GM12892 (cell line): ENCODE results near the gene TMEM119.
A peak's percentile ranks its signal among the peaks of the same experiment; 100 is the strongest.

Source experiments
- DNase-seq: peaks from one replicate; pipeline ENCODE4 v3.0.0; 2011; ENCODE audit not compliant: insufficient read length
- FAIRE-seq: peaks from 2 replicates; lab custom pipeline; 2011; peaks lifted over from hg19 to GRCh38; lab: Jason Lieb, UNC
- POLR2A ChIP-seq: IDR thresholded peaks from 2 replicates; pipeline ENCODE4 v1.6.1; 2011; ENCODE audit warnings: low read depth, low read length, control low read depth
- POLR2AphosphoS5 ChIP-seq: IDR thresholded peaks from 2 replicates; pipeline ENCODE4 v1.6.1; 2011; ENCODE audit warnings: low read depth, low read length, control low read depth
- TAF1 ChIP-seq: IDR thresholded peaks from 2 replicates; pipeline ENCODE4 v1.6.1; 2011; ENCODE audit warnings: low read depth, mild to moderate bottlenecking, control low read depth, low read length, borderline replicate concordance

The TMEM119 gene

DNA sequence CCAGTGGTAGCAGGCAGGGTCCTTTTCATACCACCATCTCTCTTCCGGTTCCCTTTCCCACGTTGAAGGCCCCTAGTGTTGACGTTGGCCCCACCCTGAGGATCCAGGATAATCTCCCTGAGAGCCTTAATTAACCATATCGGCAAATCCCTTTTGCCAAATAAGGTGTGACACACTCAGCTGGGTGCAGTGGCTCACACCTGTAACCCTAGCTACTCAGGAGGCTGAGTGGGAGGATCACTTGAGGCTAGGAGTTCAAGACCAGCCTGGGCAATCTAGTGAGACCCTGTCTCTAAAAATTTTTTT, 2.8 kb upstream of the TMEM119 start:
- TF ChIP-seq POLR2A, result no peak
- TF ChIP-seq TAF1, result no peak
- no peak for TF ChIP-seq POLR2AphosphoS5
- DNase-seq, result no peak
- no peak for FAIRE-seq

DNA sequence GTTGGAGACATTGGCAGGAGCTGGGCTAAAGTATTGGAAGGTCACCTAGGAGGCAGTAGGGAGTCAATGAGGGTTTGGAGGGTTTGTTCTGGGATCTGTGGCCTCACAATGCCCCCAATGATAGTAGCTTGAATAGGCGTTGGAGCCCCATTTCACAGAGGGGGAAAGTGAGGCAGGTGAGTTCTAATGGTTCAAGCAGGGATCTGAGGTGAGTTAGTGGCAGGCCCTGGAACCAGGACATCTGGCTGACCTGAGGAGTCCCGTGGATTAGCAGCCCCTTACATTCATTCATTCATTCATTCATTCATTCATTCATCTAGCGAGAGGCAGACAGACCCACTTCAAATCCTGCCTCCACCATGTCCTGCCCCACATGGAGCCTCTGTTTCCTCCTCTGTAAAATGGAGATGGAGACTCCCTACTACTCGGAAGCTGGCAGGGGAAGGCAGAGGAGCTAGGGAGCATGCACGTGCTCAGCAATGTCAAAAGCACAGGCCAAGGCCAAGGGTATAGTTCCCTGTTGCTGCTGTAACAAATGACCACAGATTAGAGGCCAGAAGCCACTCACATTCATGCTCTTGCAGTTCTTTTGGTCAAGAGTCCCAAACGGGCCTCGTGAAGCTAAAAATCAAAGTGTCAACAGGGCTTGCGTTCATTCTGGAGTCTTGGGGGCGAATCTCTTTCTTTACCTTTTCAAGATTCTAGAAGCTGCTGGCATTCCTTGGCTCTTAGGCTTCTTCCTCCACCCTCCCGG, 2.2 kb upstream of the TMEM119 start:
- no peak for TF ChIP-seq TAF1
- TF ChIP-seq POLR2AphosphoS5, result no peak
- TF ChIP-seq POLR2A, result no peak
- DNase-seq (no peak), FAIRE-seq (no peak)

DNA sequence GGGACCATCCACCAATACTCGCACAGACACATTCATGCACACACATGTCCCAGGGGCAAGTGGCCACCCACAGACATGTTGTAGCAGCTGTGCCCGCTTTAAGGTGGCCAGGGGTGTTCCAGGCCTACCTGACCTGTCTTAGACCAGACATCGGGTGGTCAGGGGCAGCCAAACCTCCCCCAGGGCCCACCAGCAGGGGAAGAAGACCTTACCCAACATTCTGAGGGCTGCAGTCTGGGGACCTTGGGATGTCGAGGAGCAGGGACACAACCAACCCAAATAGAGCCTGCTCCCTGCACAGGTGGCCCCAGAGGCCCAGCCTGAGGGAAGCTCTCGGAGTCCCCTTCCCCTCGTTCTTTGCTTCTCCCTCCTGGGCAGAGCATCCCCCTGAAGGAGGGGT, 1.7 kb upstream of the TMEM119 start:
- FAIRE-seq (no peak), DNase-seq (no peak)
- TF ChIP-seq POLR2AphosphoS5, result no peak
- TF ChIP-seq POLR2A, result no peak

DNA sequence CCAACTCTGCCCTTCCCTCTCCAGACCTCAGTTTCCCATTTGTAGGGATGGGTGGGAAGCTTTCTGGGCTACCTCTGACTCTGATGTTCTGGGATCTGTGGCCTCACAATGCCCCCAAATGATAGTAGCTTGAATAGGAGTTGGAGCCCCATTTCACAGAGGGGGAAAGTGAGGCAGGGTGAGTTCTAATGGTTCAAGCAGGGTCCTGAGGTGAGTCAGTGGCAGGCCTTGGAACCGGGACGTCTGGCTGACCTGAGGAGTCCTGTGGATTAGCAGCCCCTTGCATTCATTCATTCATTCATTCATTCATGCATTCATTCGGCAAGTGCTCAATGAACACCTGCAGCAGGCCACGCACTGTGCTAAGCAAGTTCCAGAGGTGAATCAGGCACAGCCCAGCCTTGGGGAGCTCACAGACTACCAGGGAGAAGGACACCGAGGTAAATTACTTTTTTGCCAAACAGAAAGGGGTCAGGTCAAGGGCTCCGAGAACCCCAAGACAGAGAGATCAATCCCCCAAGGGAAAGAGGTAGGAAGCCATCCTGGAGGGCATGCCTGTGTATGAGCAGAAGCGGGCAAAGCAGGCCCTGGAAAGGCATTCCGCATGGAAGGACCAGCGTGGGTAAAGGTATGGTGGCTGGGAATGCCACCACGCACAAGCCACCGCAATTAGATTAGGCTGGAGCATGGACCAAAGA, 818 bp upstream of the TMEM119 start:
- FAIRE-seq (no peak), DNase-seq (no peak)
- TF ChIP-seq POLR2A (no peak), TAF1 (no peak), POLR2AphosphoS5 (no peak)

DNA sequence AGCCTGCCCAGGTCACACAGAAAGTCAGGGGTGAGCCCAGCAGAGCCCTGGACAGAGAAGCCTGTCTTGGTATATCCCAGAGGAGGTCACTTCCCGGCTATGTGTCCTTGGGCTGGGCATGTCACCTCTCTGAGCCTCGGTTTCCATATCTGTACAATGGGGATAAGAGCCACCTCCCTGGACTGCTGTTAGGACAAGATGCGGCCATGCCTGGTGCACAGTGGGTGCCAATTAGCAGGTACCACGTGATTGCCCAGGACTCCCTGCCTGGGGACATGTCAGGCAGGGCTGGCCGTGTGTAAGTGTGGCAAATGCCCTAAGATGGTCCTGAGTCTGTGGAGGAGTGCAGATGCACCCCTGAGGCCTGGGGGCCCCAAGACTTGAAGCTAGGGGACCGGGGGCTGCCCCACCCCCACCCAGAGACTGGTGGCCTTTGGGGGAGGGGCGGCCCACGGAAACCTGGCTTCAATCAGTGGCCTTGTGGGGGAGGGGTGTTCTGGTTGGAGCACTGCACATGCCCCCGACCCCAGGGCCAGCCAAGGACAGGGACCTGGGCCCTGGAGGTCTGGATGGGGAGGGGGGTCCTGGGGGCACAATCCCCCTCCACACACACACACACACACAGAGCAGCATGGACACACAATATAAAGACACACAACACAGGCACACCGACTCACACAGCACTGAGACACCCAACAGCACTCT, 878 bp downstream of the TMEM119 start:
- FAIRE-seq (no peak), DNase-seq (no peak)
- TF ChIP-seq TAF1 (no peak), POLR2A (no peak), POLR2AphosphoS5 (no peak)

DNA sequence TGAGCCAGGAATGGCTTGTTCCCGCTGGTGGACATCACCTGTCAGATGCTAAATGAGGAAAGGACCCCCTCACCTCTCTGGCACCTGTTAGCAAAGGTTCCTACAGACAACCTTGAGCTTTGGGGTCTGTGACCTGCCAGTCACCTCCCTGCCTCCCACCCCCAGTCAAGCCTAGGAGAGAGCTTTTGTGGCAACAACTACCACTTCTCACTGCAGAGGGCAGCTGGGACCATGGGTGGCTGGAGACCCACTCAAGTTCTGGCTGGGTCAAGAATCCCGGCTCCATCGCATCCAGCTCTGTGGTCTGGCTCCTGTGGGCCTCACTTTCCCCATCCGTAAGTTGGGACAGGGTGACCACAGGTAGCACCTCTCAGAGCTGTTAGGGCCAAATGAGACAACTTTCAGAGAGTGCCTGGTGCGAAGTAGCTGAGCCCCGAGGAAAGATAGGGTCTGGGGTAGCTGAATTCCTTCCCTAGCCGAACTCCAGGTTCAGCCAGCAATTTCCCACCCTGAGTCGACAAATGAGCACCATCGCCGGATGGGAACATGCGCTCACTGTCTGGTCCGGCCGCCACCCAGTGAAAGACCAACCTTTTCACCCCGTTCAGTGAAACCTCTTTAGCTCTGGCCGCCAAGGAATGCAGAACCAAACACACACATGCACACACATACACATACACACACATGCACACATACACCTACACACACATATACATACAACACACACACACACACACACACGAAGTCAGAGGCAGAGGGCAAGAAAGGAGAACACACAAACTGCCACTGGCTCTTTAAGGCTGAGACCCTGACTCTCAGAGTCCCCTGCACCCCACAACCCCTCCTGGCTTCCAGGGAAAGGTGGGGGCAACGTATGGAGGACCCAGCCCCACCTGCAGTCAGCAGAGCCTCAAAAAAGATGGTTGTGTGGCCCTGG, 1.9 kb downstream of the TMEM119 start:
- DNase-seq (no peak), FAIRE-seq (no peak)
- TF ChIP-seq TAF1 (no peak), POLR2A (no peak), POLR2AphosphoS5 (no peak)

DNA sequence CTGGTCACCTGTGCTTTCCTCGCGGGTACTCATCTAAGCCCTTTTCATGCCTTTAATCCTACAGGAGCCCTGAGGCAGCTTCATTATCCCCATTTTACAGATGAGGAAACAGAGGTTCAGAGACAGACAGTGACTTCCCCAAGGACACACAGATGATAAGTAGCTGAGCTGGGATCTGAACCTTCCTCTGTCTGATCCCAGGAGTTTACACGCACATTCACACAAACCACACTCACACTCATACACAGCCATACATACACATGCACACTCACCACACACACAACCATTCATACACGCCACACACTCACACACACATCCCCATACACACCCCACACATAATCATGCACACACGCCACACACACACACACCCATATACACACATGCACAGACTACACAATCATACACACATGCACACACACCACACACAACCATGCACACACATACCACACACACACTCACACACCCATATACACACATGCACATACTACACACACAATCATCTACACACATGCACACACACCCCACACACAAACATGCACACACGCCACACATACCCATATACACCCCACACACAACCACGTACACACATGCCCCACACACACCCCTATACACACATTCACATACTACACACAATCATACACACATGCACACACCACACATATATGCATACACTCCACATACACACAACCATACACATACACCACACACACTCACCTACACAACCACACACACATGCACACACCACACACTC, 2.7 kb downstream of the TMEM119 start:
- FAIRE-seq (peak; percentile 84), DNase-seq (no peak)
- TF ChIP-seq TAF1 (no peak), POLR2AphosphoS5 (no peak), POLR2A (no peak)

DNA sequence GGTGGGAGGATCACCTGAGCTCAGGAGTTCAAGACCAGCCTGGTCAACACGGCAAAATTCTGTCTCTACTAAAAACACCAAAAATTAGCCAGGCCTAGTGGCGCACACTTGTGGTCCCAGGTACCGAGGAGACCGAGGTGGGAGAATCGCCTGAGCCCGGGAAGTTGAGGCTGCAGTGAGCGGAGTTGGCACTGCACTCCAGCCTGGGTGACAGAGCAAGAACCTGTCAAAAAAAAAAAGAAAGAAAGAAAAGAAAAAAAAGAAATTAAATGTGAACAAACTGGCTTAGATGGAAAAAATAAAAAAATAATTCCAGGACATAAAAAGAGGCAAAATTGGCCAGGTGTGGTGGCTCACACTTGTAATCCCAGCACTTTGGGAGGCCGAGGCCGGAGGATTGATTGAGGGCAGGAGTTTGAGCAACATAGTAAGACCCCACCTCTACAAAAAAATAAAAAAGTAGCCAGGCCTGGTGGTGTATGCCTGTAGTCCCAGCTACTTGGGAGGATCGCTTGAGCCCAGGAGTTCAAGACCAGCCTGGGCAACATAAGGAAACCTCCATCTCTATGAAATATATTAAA, 3.5 kb downstream of the TMEM119 start:
- no peak for TF ChIP-seq TAF1
- TF ChIP-seq POLR2A, result no peak
- no peak for TF ChIP-seq POLR2AphosphoS5
- no peak for FAIRE-seq
- DNase-seq, result no peak

DNA sequence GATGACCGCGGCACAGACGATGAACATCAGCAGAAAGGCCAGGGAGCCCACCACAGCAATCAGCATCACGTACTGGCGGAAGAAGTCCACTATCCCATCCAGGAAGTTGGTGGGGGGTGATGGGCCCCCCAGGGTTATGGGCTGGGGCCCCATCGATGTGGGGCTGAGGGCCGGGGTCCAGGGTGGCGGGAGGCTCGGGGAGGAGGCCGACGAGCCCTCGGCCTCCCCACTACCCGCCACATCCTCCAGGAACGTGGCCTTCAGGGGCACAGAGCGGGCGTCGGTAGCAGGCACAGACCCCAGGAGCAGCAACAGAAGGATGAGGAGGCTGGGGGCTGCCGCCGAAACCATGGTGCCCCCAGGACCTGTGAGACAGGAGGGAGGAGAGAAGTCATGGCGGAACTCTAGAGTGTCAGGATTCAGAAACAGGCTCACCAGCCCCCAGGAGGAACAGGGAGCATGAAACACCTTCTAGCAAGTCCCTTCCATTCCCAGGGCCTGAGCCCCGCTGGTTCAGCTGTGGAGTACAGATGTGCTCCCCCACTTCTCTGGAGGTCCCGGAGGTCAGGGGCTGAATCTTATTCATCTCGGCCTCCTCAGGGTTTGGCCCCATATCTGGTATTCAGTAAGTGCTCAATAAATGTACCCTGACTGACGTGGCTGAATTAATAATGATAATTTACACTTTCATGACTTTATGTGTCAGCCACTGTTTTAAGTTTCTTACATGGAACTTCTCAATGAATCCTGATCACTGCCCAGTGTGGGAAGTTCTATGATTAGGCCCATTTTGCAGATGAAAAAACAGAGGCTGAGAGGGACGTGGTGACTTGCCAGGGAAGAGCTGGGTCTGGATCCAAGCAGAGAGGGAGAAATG, 5.6 kb downstream of the TMEM119 start:
- FAIRE-seq (no peak), DNase-seq (no peak)
- TF ChIP-seq POLR2A (no peak), POLR2AphosphoS5 (no peak), TAF1 (no peak)
